Thyroid gland (tissue), 4 donors: ENCODE measurements around the gene LNX1. TPM values are rescaled to one million over a fixed set of nuclear protein-coding genes. Genes with fewer than 3 reads are reported as not detected.
A peak's percentile ranks its signal among the peaks of the same experiment; 100 is the strongest.

Experiments
- DNase-seq, 2 donors: peaks; one replicate each; pipeline ENCODE4 v3.0.0-alpha.2; 2019
- H3K27ac ChIP-seq, 3 donors: fragments of 200-600 bp; sonication (generic); 1 replicate in 2 of 3; 2 replicates in 1 of 3; pipeline ENCODE4 v1.5.1; 2016 to 2019; ENCODE audit warnings: mild to moderate bottlenecking in 1 of 3, moderate library complexity in 1 of 3
- H3K27me3 ChIP-seq: fragments of 200-600 bp; sonication (generic); one replicate; pipeline ENCODE4 v1.5.1; 2019
- H3K36me3 ChIP-seq, 2 donors: fragments of 200-600 bp; sonication (generic); one replicate each; pipeline ENCODE4 v1.5.1; 2016 to 2019
- H3K4me1 ChIP-seq, 2 donors: fragments of 200-600 bp; sonication (generic); one replicate each; pipeline ENCODE4 v1.5.1; 2017 to 2019
- H3K4me3 ChIP-seq, 3 donors: fragments of 200-600 bp; sonication (generic); replicated peaks in 1 of 3; 1 replicate in 2 of 3; 2 replicates in 1 of 3; pipeline ENCODE4 v1.5.1; 2016; ENCODE audit warnings: mild to moderate bottlenecking in 1 of 3
- H3K9me3 ChIP-seq: fragments of 200-600 bp; sonication (generic); one replicate; pipeline ENCODE4 v1.5.1; 2017
- POLR2A ChIP-seq, 2 donors: fragments of 450-650 bp; IDR thresholded peaks; one replicate each; pipeline ENCODE4 v1.6.1; 2017; ENCODE audit warnings: antibody characterized with exemption in 2 of 2, mild to moderate bottlenecking in 2 of 2, moderate library complexity in 1 of 2
- WGBS, 2 donors: methylation state at CpG; one replicate each; pipeline ENCODE4 v1.1.5; 2017; 5-methylcytosine and 5-hydroxymethylcytosine counted together
- intact Hi-C: fragments of 100-400 bp; cut with DNase I; formaldehyde crosslinking; loops from one replicate; pipeline ENCODE4 v1.15.1; 2023
- total RNA-seq, 4 donors: library from RNA; depleted of rRNA; stranded (reverse); fragments of >200 nt; gene quantifications; one replicate each; pipeline ENCODE4 v1.2.3, GENCODE V29; 2016
- TF ChIP-seq, protein P1 (sequence below), 6 experiments: fragments of 200-600 bp in 3 of 6; fragments of 450-650 bp in 3 of 6; sonication (generic) in 3 of 6; IDR thresholded peaks; one replicate each; pipeline ENCODE4 v1.5.1; 2016 to 2019; ENCODE audit warnings: antibody characterized with exemption in 6 of 6, mild to moderate bottlenecking in 2 of 6, inconsistent platforms in 1 of 6, moderate library complexity in 1 of 6

LNX1 gene
- total RNA-seq, 4 donors from 2014 or later, result 34.3 to 63.8 (median 43.3) TPM

DNA sequence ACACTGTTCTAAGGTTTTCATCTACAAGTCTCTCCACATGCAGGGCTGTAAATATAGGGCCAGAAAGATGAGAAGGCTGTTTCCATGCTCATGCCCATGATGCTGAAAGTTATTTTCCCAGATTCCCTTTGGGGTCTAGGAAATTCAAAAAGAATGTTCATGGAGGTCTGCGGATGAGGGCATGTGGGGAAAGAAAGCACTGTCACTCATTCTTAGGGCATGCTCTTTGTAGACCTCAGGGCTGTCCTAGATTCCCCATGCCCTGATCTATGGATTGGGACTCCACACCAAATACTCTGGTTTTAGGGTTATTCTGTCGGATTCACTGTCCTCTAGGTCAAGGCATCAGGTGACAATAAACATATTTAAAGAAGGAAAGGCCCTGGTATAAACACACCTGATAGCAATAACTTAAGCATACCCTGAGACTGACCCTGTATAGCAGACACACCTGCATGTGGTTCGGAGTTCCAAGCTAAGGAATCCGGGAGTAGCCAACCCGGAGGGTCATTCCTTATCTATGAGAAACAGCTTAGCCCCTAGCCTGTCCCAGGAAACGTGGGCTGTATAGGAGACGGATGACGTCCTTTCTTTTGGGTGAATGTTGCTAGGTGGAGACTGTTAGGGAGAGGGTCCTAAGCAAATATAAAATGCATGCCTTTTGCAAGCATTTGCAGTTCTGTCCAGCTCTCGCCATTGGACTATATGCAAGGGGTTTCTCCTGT lies 37.6 kb downstream of the LNX1 start:
- no peaks in the 10 kb centered on the region for H3K36me3 ChIP-seq
- no peak for TF ChIP-seq POLR2A (IDR thresholded peaks at IDR 0.05)
- TF ChIP-seq, protein P1, sequence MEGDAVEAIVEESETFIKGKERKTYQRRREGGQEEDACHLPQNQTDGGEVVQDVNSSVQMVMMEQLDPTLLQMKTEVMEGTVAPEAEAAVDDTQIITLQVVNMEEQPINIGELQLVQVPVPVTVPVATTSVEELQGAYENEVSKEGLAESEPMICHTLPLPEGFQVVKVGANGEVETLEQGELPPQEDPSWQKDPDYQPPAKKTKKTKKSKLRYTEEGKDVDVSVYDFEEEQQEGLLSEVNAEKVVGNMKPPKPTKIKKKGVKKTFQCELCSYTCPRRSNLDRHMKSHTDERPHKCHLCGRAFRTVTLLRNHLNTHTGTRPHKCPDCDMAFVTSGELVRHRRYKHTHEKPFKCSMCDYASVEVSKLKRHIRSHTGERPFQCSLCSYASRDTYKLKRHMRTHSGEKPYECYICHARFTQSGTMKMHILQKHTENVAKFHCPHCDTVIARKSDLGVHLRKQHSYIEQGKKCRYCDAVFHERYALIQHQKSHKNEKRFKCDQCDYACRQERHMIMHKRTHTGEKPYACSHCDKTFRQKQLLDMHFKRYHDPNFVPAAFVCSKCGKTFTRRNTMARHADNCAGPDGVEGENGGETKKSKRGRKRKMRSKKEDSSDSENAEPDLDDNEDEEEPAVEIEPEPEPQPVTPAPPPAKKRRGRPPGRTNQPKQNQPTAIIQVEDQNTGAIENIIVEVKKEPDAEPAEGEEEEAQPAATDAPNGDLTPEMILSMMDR (IDR thresholded peaks at IDR 0.05), result no peak
- intact Hi-C loops, result no loop called here
- WGBS, 2 donors, result 94 to 97% methylated on average over 9 of the region's 9 CpGs
- no peaks in the 10 kb centered on the region for H3K27me3 ChIP-seq
- H3K9me3 ChIP-seq, result no peaks in the 10 kb centered on the region
- no peak overlapping the region for H3K4me3 ChIP-seq
- DNase-seq, result no peak
- H3K4me1 ChIP-seq, result peaks cover 11 to 24% of the 10 kb centered on the region in 2 donors
- H3K27ac ChIP-seq, result no peak overlapping the region

DNA sequence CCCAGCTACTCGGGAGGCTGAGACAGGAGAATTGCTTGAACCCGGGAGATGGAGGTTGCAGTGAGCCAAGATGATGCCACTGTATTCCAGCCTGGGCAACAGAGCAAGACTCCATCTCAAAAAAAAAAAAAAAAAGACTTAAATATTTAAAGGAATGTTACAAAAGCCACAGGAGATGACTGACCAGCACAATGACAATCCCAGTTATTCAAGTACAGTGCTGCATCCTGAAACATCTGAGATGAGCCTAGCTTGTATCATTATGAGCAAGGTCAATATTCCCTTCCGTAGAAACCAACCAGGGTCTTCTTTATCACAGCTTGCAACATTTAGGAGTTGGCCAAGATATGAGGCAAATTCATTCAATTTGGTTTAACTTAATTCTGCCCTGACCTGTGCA lies 38.6 kb downstream of the LNX1 start:
- 97% methylated on average over 3 of the region's 3 CpGs for WGBS, 2 donors
- intact Hi-C loops, result no loop called here
- no peak for DNase-seq

DNA sequence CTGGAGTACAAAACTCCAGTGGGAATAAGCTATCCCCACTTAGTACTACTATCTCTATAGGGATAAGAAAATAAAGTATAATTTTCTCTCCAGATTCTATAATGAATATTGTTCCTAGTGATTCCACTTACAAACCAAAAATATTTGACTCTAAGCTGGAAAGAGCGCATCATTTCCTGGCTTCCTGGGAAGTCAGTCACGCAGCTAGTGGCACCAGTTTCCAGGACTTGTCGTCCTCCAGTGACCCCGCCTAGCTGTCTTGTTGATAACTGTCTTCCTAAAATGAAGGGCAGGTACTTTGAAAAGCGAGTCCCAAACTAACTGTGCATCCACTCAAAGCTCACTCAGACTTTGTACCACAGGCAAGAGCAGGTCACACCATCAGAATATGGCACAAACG lies 39.3 kb downstream of the LNX1 start:
- Histone ChIP-seq H3K27ac (peak overlapping the region in 2 of 3 donors; percentile 29 to 52), H3K4me3 (no peak overlapping the region), H3K4me1 (peaks cover 14 to 24% of the 10 kb centered on the region in 2 donors), H3K27me3 (no peaks in the 10 kb centered on the region), H3K9me3 (no peaks in the 10 kb centered on the region), H3K36me3 (no peaks in the 10 kb centered on the region)
- no peak for TF ChIP-seq POLR2A (IDR thresholded peaks at IDR 0.05)
- DNase-seq, result peak; percentile 17 to 21
- WGBS, 2 donors, result 71 to 85% methylated on average over 6 of the region's 6 CpGs
- intact Hi-C loops, result no loop called here

More for the DNA sequence above, 38.6 kb downstream of the LNX1 start:
- Histone ChIP-seq H3K9me3 (no peaks in the 10 kb centered on the region), H3K4me3 (no peak overlapping the region), H3K36me3 (no peaks in the 10 kb centered on the region), H3K27me3 (no peaks in the 10 kb centered on the region), H3K4me1 (peaks cover 12 to 24% of the 10 kb centered on the region in 2 donors), H3K27ac (peak overlapping the region in 1 of 3 donors; percentile 52)
- TF ChIP-seq, protein P1 (IDR thresholded peaks at IDR 0.05), result no peak
- TF ChIP-seq POLR2A (IDR thresholded peaks at IDR 0.05), result no peak

DNA sequence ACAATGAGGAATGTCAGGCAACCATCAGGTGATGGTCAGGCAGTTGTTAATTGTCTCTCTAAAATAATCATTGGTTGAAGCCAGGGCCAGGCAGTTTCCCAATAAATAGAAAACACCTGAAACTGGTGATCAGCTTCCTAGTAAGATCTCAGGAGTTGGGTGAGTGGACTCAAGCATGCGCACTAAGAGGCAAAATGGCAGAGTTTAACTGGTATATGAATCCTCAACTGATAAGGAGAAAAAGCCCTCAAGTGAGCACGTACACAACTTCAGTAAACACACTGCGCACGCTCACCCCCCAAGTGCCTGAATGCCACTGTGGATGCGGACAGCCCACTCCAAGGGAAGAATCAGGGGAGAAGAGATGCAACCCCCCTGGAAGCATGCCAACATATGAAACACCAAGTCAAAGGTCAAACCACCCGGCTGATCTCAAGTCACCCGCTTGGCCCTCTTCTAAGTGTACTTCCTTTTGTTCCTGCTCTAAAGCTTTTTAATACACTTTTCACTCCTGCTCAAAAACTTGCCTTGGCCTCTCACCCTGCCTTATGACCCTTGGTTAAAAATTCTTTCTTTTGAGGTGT lies 39.9 kb downstream of the LNX1 start:
- intact Hi-C loops, result no loop called here
- Histone ChIP-seq H3K27me3 (no peaks in the 10 kb centered on the region), H3K4me3 (no peak overlapping the region), H3K36me3 (no peaks in the 10 kb centered on the region), H3K9me3 (no peaks in the 10 kb centered on the region), H3K27ac (peak overlapping the region in 2 of 3 donors; percentile 29 to 52), H3K4me1 (peaks cover 14 to 24% of the 10 kb centered on the region in 2 donors)
- 83 to 84% methylated on average over 7 of the region's 7 CpGs for WGBS, 2 donors
- no peak for DNase-seq
- TF ChIP-seq POLR2A (IDR thresholded peaks at IDR 0.05), result no peak
- TF ChIP-seq, protein P1 (IDR thresholded peaks at IDR 0.05), result no peak

DNA sequence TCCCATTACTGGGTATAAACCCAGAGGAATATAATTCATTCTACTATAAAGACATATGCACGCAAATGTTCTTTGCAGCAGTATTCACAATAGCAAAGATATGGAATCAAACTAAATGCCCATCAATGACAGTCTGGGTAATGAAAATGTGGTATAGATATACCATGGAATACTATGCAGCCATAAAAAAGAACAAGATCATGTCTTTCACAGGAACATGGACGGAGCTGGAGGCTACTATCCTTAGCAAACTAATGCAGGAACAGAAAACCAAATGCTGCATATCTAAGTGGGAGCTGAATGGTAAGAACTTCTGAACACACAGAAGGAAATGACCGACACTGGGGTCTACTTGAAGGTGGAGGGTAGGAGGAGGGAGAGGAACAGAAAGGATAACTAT lies 42.6 kb downstream of the LNX1 start:
- intact Hi-C loops, result no loop called here
- TF ChIP-seq POLR2A (IDR thresholded peaks at IDR 0.05), result no peak
- TF ChIP-seq, protein P1 (IDR thresholded peaks at IDR 0.05), result no peak
- H3K9me3 ChIP-seq, result no peaks in the 10 kb centered on the region
- H3K27ac ChIP-seq, result no peak overlapping the region
- DNase-seq, result no peak
- no peaks in the 10 kb centered on the region for H3K27me3 ChIP-seq
- H3K36me3 ChIP-seq, result no peaks in the 10 kb centered on the region
- WGBS, 2 donors, result 94 to 96% methylated on average over 3 of the region's 3 CpGs
- H3K4me3 ChIP-seq, result no peak overlapping the region
- H3K4me1 ChIP-seq, result peaks cover 4 to 6% of the 10 kb centered on the region in 2 donors
